Endothelial cell of umbilical vein (primary cell): ENCODE results near the gene ARHGEF19. TPM values are rescaled to one million over a fixed set of nuclear protein-coding genes. Genes with fewer than 3 reads are reported as not detected.

ENCODE experiments used
- BruUV-seq: library from RNA; stranded (reverse); fragments of 400-500 nt; replicated peaks from 2 replicates; lab custom pipeline; 2021; lab: Mats Ljungman, UMichigan
- CTCF ChIA-PET: fragments of 300-600, 350-600 bp; sonication (Branson Sonifier 250); formaldehyde crosslinking; loops from one replicate; lab custom pipeline; 2021; ENCODE audit warnings: antibody characterized with exemption, inconsistent platforms; lab: Charles Lee
- POLR2A ChIA-PET: fragments of 300-600, 350-600 bp; sonication (Branson Sonifier 250); formaldehyde crosslinking; loops from one replicate; lab custom pipeline; 2021; ENCODE audit warnings: antibody characterized with exemption, inconsistent platforms; lab: Charles Lee
- DNase-seq: peaks from one replicate; pipeline ENCODE4 v3.0.0-alpha.2; 2011; ENCODE audit warnings: low read depth, low spot score
- FAIRE-seq: peaks from 2 replicates; lab custom pipeline; 2011; peaks lifted over from hg19 to GRCh38; lab: Jason Lieb, UNC
- H2AFZ ChIP-seq: 2 replicates; pipeline ENCODE4 v1.6.0; 2012; ENCODE audit warnings: low read depth, low read length, control low read depth, inconsistent platforms
- H3K27ac ChIP-seq: 2 replicates; pipeline ENCODE4 v1.5.1; 2011; ENCODE audit warnings: low read depth, mild to moderate bottlenecking, control low read depth, low read length, moderate library complexity; ENCODE audit not compliant: insufficient read depth
- H3K27me3 ChIP-seq, 2 experiments: 2 replicates each; pipeline versions ENCODE4 v1.6.0 to v1.6.1; 2011; ENCODE audit warnings: low read length in 2 of 2, mixed read lengths in 1 of 2; ENCODE audit not compliant: control insufficient read depth in 2 of 2, insufficient read depth in 2 of 2
- H3K36me3 ChIP-seq, 2 experiments: 2 replicates in 1 of 2; 3 replicates in 1 of 2; pipeline ENCODE4 v1.5.1; 2011; ENCODE audit warnings: low read length in 2 of 2, mild to moderate bottlenecking in 1 of 2, moderate library complexity in 1 of 2; ENCODE audit not compliant: control insufficient read depth in 2 of 2, insufficient read depth in 2 of 2; ENCODE audit errors: extremely low read depth in 1 of 2
- H3K4me1 ChIP-seq: 3 replicates; pipeline ENCODE4 v1.5.1; 2011; ENCODE audit warnings: mild to moderate bottlenecking, low read length; ENCODE audit not compliant: control insufficient read depth, insufficient read depth; ENCODE audit errors: extremely low read depth
- H3K4me2 ChIP-seq: 2 replicates; pipeline ENCODE4 v1.6.1; 2011; ENCODE audit warnings: low read length, control low read depth, mixed read lengths; ENCODE audit not compliant: insufficient read depth
- H3K4me3 ChIP-seq, 3 experiments: fragments of 200-600 bp in 1 of 3; sonication (generic), shearing (Covaris generic) in 1 of 3; replicated peaks in 1 of 3; 2 replicates each; pipeline ENCODE4 v1.5.1; 2011 to 2016; ENCODE audit warnings: control low read depth in 3 of 3, low read length in 3 of 3, mild to moderate bottlenecking in 2 of 3, inconsistent platforms in 1 of 3, low read depth in 1 of 3, moderate library complexity in 1 of 3; ENCODE audit not compliant: insufficient read depth in 1 of 3
- H3K79me2 ChIP-seq: 2 replicates; pipeline ENCODE4 v1.6.0; 2012; ENCODE audit warnings: low read length, inconsistent platforms; ENCODE audit not compliant: control insufficient read depth, insufficient read depth
- H3K9ac ChIP-seq: replicated peaks from 2 replicates; pipeline ENCODE3; 2011; ENCODE audit warnings: low read length, control low read depth; ENCODE audit not compliant: insufficient read depth; ENCODE audit errors: extremely low read depth
- H3K9me1 ChIP-seq: replicated peaks from 3 replicates; pipeline ENCODE4 v1.6.0; 2011; ENCODE audit warnings: mild to moderate bottlenecking, low read length; ENCODE audit not compliant: control insufficient read depth, insufficient read depth; ENCODE audit errors: extremely low read depth
- H3K9me3 ChIP-seq: replicated peaks from 2 replicates; pipeline ENCODE4 v1.5.1; 2012; ENCODE audit warnings: low read length, inconsistent platforms; ENCODE audit not compliant: control insufficient read depth, insufficient read depth
- H4K20me1 ChIP-seq: replicated peaks from 2 replicates; pipeline ENCODE3; 2011; ENCODE audit warnings: mild to moderate bottlenecking, low read length; ENCODE audit not compliant: control insufficient read depth, insufficient read depth; ENCODE audit errors: extremely low read depth
- EZH2 ChIP-seq: IDR thresholded peaks from 2 replicates; pipeline ENCODE4 v1.6.1; 2012; ENCODE audit warnings: borderline replicate concordance, low read depth, mild to moderate bottlenecking, moderate library complexity, low read length, inconsistent platforms; ENCODE audit not compliant: severe bottlenecking
- FOS ChIP-seq: IDR thresholded peaks from 2 replicates; pipeline ENCODE4 v1.6.1; 2011; ENCODE audit warnings: mild to moderate bottlenecking, low read length, moderate library complexity, borderline replicate concordance; ENCODE audit not compliant: insufficient read depth
- GATA2 ChIP-seq: IDR thresholded peaks from 2 replicates; pipeline ENCODE4 v1.7.0; 2011; ENCODE audit warnings: low read depth, mild to moderate bottlenecking, moderate library complexity, mixed read lengths, low read length; ENCODE audit not compliant: insufficient read length, insufficient read depth
- JUN ChIP-seq: IDR thresholded peaks from 2 replicates; pipeline ENCODE4 v1.6.1; 2011; ENCODE audit warnings: borderline replicate concordance, low read depth; ENCODE audit not compliant: insufficient read length, insufficient read depth
- MAX ChIP-seq: IDR thresholded peaks from 2 replicates; pipeline ENCODE4 v1.6.1; 2011; ENCODE audit not compliant: insufficient read depth, insufficient read length
- MYC ChIP-seq: IDR thresholded peaks from one replicate; pipeline ENCODE4 v1.6.1; 2011; ENCODE audit warnings: mild to moderate bottlenecking, low read depth, low read length
- POLR2A ChIP-seq: IDR thresholded peaks from 2 replicates; pipeline ENCODE4 v1.6.1; 2012; ENCODE audit warnings: low read depth, mild to moderate bottlenecking, control low read depth, low read length
- POLR2AphosphoS5 ChIP-seq: IDR thresholded peaks from 2 replicates; pipeline ENCODE4 v1.6.1; 2012; ENCODE audit warnings: low read depth, mild to moderate bottlenecking, control low read depth, low read length, moderate library complexity; ENCODE audit not compliant: insufficient read depth
- dilution Hi-C: fragments of 300-500 bp; cut with MboI; formaldehyde crosslinking; loops from one replicate; pipeline ENCODE4 v1.15.0; 2019; ENCODE audit warnings: low sequenced_read_pairs; ENCODE audit not compliant: extremely low pct_ligation_motif_present
- intact Hi-C: fragments of 100-400 bp; cut with micrococcal nuclease; formaldehyde crosslinking; loops from one replicate; pipeline ENCODE4 v1.10.0; 2022
- polyA plus RNA-seq, 4 experiments: library from polyadenylated mRNA; depleted of rRNA in 3 of 4; stranded (reverse) in 3 of 4; unstranded in 1 of 4; fragments of >200 nt; gene quantifications; 2 replicates each; pipeline versions ENCODE4 v1.2.1 to v1.2.3, GENCODE V29; 2011 to 2012; ENCODE audit warnings: missing spikeins in 1 of 4
- total RNA-seq: library from RNA; stranded (reverse); gene quantifications from 2 replicates; pipeline ENCODE4 v1.2.3, GENCODE V29; 2021
- TF ChIP-seq, protein P1 (sequence below), 2 donors: IDR thresholded peaks; 1 replicate in 1 of 2; 2 replicates in 1 of 2; pipeline ENCODE4 v1.5.1; 2011; ENCODE audit warnings: low read length in 2 of 2, mild to moderate bottlenecking in 2 of 2, moderate library complexity in 2 of 2, control low read depth in 1 of 2, inconsistent platforms in 1 of 2, low read depth in 1 of 2; ENCODE audit not compliant: insufficient read depth in 1 of 2; ENCODE audit errors: extremely low read depth in 1 of 2

The ARHGEF19 gene
- total and polyA plus RNA-seq, 2 donors (not counting 3 experiments of a cell fraction or from before 2014, with no cell fraction given): 6.2 to 8.0 TPM

- intact Hi-C loops: loop anchor here (1.0 to 2.0 kb wide), 6 partner anchors 32 to 179 kb away; partner anchors contain the start of gene EPHA2
These were observed 24.6 kb downstream of the ARHGEF19 start for GRCh38 chr1:16187748-16188401.

More at GRCh38 chr1:16187748-16188401, 24.6 kb downstream of the ARHGEF19 start:
- Histone ChIP-seq H4K20me1 (no peaks in the 10 kb centered on the region), H3K36me3 (no peaks in the 10 kb centered on the region), H3K27ac (no peak overlapping the region), H2AFZ (no peak overlapping the region), H3K4me3 (no peak overlapping the region), H3K4me2 (no peak overlapping the region), H3K4me1 (peaks cover 5% of the 10 kb centered on the region), H3K9ac (no peak overlapping the region), H3K9me1 (no peaks in the 10 kb centered on the region), H3K27me3 (no peaks in the 10 kb centered on the region), H3K79me2 (no peaks in the 10 kb centered on the region), H3K9me3 (no peaks in the 10 kb centered on the region)
- FAIRE-seq (peak; percentile 88), DNase-seq (peak; percentile 85)
- no peak for TF ChIP-seq GATA2
- no peak for TF ChIP-seq POLR2A
- no peak for TF ChIP-seq MYC
- TF ChIP-seq MAX: no peak
- TF ChIP-seq EZH2: no peak
- peak; percentile 35 for TF ChIP-seq POLR2AphosphoS5
- peak; percentile 34 for TF ChIP-seq FOS
- TF ChIP-seq JUN: no peak
- TF ChIP-seq, protein P1, sequence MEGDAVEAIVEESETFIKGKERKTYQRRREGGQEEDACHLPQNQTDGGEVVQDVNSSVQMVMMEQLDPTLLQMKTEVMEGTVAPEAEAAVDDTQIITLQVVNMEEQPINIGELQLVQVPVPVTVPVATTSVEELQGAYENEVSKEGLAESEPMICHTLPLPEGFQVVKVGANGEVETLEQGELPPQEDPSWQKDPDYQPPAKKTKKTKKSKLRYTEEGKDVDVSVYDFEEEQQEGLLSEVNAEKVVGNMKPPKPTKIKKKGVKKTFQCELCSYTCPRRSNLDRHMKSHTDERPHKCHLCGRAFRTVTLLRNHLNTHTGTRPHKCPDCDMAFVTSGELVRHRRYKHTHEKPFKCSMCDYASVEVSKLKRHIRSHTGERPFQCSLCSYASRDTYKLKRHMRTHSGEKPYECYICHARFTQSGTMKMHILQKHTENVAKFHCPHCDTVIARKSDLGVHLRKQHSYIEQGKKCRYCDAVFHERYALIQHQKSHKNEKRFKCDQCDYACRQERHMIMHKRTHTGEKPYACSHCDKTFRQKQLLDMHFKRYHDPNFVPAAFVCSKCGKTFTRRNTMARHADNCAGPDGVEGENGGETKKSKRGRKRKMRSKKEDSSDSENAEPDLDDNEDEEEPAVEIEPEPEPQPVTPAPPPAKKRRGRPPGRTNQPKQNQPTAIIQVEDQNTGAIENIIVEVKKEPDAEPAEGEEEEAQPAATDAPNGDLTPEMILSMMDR (IDR thresholded peaks at IDR 0.05; ENCODE audit: extremely low read depth in 1 of 2, insufficient read depth in 1 of 2, low read depth in 1 of 2, low read length in 2 of 2): peak; percentile 93 to 95
- ChIA-PET CTCF (interaction anchor here (0.9 to 16.2 kb wide), 10 partner anchors 34 to 175 kb away, joined by 3 to 353 read pairs (median 10); partner anchors contain the start of genes EPHA2 and FAM131C), POLR2A (no interaction called here)
- no TSS peak for BruUV-seq
- dilution Hi-C loops: no loop called here
